ENCODE data around the gene TMEM231.
A peak's percentile ranks its signal among the peaks of the same experiment; 100 is the strongest.
"Not testable (repeated sequence)": the region's sequence is repeated elsewhere in the genome, so short reads cannot be mapped to it uniquely, and the experiment has no call there.

Gene TMEM231

GRCh38 chr16:75529959-75530358, 26.1 kb downstream of the TMEM231 start:
- no peak for DNase-seq

GRCh38 chr16:75529056-75529905, 26.8 kb downstream of the TMEM231 start:
- DNase-seq, result no peak

DNA sequence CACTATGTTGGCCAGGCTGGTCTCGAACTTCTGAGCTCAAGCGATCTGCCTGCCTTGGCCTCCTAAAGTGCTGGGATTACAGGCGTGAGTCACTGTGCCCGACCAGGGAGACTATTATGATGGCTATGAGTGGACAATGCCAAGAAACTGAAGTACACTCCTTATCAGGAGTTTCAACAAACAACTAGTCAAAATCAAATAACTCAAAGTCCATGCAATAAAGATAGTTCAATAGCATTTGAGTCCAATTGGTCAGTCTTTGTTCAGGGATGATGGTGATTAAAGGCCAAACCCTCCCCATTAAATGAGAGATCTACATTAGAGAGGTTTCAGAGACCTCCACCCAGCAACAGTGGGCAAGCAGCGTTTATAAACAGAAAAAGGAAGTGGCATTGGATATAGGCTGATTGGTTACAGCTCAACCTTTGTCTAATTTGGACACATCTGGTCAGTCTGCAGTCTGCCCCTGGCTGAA, 28.2 kb downstream of the TMEM231 start:
- no peak for DNase-seq

GRCh38 chr16:75526032-75526790, 29.8 kb downstream of the TMEM231 start:
- no peak for DNase-seq

DNA sequence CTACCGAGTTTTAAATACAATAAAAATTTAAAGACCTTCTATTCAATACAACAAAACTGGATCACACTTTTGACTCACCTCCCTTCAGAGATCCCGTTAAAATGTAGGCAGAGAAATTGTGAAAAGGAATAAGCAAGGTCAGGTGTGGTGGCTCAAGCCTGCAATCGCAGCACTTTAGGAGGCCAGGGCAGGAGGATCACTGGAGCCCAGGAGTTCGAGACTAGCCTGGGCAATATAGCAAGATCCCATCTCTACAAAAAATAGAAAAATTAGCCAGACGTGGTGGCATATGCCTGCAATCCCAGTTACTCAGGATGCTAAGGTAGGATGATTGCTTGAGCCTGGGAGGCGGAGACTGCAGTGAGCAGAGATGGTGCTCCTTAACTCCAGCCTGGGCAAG, 36.9 kb downstream of the TMEM231 start:
- DNase-seq, result no peak

DNA sequence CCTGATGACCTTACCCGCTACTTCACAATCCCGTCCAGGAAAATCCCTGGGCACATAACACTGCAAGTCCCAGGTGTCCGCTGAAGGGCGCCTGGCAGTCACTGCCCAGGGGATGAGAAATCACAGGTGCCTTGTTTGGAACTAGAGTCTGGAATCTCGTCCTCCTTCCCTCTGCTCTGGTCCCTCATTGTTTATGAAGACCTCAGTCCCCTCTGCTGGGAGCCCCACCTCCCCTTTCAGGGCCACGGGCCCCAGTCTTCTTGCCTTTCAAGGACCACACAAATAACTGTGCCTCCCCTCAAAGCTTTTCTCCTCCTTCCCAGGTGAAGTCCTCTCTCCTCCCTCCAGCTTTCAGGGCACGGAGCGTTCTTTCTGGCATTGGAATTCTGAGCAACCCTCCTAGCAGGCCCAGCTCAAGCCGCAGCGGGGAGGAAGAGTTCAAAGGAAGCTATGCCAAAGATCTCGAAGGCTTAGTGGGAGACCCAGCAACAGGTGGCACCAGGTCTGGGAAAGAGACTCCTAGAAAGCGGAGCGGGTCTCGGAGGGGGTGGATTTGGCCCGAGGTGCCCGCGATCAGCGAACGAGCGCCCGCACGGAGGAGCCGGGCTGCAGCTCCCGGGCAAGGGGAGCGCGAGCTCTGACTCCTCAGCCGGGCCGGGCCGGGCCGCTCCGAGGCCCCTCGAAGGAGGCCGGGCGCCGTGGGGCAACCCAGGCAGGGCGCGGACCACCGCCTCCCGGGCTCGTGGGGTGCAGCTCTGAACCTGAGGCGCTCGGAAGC, 39.7 kb downstream of the TMEM231 start:
- DNase-seq, result peak; percentile 46

DNA sequence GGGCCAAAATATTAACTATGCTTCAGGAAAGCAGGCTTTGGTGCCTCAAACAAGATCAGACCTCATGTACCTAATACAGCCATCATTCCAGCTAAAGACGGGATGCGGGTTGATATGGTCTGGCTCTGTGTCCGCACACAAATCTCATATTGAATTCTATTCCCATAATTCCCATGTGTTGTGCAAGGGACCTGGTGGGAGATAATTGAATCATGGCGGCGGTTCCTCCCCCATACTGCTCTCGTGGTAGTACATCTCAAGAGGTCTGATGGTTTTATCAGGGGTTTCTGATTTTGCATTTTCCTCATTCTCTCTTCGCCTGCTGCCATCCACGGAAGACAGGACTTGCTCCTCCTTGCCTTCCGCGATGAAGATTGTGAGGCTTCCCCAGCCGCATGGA, 41.8 kb downstream of the TMEM231 start:
- DNase-seq, result no peak

DNA sequence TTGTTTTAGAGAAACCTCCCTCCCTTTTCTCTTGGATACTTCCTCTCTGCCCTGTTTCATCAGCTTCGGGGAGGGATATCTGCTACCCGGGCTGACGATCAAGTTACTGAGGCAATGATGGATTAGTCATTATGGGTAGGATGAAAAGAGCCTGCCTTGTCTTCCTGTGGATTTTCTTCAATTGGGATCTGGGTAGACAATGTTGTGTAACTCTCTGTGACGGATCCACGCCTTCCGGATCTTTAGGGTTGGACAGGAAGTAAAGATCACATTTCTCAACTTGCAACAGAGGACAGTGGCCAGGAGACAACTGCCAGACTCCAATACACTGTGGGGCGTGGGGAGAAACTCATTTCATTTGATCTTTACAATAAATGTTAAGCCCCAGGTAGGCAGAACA, 49.5 kb downstream of the TMEM231 start:
- no peak for DNase-seq

DNA sequence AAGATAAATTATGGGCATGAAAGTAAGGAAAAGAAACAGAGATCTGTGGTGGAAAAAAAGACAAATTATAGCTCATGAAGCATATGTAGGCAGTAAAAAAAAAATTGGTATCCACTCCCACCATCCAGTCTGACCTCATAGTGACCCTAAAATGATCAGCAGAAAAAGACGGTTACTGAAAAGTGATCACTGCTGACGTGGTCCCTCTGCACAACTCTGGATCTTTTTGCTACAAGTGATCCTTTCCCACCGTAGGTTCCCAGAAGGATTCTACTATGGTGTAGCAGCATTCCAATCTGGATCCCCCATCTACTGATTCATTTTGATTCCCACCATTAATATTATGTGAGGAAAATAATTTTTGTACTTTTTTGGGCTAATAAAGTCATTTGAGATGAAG, 49.9 kb downstream of the TMEM231 start:
- no peak for DNase-seq

- DNase-seq, result no peak
Measured at GRCh38 chr16:75503801-75504200, 52.3 kb downstream of the TMEM231 start.

DNA sequence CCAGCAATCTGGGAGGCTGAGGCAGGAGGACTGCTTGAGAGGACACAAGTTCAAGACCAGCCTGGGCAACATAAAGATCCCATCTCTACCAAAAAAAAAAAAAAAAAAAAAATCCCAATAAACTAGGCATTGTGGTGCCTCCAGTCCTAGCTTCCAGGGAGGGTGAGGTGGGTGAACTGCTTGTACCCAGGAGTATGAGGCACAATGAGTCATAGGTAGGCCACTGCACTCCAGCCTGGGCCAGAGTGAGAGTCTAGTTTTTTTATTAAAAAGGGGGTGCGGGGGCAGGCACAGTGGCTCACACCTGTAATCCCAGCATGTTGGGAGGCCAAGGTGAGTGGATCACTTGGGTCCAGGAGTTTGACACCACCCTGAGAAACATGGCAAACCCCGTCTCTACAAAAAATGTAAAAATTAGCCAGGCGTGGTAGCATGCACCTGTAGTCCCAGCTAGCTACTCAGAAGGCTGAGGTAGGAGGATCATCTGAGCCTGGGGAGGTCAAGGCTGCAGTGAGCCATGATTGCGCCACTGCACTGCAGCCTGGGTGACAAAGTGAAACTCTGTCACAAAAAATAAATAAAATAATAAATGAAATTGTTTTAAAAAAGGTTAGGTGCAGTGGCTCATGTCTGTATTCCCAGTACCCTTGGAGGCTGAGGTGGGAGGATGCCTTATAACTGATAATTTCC, 53.0 kb downstream of the TMEM231 start:
- no peak for DNase-seq

- not testable (repeated sequence) for DNase-seq
Measured at GRCh38 chr16:75501820-75502219, 54.2 kb downstream of the TMEM231 start.

- DNase-seq, result no peak
Measured at GRCh38 chr16:75501359-75501758, 54.7 kb downstream of the TMEM231 start.

DNA sequence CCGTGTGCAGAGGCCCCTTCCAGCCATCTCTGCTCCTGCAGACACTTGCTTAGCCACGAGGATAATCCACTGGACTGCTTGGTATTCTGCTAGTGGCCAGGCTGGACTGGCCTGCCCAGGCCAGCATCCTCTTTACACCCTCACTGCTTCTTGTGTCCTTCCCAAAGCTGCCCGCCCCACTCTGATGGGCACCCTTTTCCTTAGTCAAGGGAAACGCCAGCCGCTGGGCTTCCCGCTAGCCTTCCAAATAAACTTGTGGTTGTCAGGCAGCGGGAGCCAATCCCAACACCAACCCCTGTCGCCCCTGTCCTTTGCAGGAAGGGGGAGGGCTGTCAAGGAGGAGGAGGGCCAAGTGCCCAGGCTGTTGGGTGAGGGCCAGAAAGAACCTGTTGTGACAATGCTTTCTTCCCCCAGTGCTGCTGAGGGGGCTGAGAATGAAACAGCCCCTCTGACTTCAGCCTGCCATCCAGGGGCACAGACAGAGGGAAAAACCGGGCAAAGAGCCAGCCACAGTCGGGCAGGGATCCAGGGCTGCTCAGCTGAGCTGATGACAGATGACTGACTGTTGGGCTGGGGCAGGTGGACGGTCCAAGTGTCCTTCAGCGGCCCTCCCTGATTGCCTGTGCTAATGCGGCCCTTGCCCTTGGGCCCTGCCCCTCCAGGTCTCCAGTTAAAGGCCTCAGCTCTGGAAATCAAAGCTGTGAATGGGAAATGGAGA, 57.3 kb downstream of the TMEM231 start:
- not testable (repeated sequence) for DNase-seq

DNA sequence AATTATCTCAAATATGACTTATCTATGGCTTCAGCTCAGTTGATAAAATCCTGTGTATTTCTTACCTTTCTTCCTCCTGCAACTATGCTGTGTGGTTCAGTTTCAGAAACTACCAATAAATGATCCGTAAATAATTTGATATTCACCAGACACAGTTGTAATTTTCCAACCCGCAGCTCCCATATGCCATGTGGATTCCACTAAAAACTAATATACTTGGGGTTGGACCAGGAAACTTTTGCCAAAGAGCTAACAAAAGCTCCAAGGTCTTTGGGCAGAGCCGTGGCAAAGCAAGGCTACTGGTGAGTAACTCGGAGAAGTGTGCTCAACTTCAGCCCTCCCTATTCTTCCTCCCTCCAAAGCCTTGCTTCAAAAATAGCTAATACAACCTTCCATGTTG, 58.5 kb downstream of the TMEM231 start:
- DNase-seq, result no peak

DNA sequence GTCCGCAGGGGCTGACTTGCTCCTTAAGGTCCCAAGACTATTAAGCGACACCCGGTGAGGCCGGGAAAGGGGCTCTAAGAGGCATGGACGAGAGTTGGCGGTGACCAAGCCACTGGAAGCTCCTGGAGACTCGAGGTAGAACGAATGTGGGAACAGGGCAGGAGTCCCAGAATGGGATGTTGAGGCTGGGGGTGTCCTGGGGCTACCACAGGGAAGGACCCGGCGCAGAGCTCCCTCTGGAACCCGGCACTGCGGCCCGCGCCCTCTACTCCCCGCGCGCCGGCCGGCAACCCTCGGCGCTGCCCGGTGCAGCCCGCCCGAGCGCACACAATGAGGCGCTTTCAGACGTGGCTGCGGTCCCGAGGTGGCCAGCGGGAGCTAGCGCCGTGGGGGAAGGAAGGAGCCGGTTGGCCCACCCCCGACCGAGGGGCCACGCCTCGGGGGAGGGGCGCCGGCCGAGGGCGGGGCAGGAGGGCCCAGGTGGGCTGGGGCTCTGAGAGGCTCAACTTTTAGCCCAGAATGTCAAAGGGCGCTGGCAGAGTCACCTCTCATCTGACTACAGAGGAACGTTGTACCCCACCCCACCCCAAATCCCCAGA, 60.9 kb downstream of the TMEM231 start, which contains the start of gene CHST6:
CHST6 (minus strand) TSS at position 366 of the 599 bp plus-strand sequence. CDS start 15,613 bp downstream, outside the sequence.
- DNase-seq, result peak; percentile 35

- DNase-seq, result no peak
Measured at GRCh38 chr16:75494661-75495075, 61.4 kb downstream of the TMEM231 start.

DNA sequence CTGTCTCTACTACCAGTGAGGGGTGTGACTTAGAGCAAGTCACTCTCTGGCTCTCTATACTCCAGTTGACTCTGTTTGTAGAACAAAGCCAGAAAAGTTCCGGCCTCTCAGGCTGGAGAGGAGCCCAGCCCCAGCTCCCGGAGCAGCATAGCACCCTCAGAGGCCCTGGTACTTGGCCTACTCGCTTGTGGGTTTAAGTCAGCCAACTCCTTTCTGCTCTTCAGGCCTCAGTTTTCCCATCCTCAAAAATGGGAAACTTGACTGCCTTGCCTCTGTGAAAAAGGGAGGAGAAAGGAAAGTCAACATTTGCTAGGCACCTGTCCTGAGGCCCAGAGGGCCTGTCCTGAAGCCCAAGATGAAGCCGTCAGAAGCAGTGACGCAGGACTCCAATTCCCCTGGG, 61.9 kb downstream of the TMEM231 start:
- DNase-seq, result no peak

DNA sequence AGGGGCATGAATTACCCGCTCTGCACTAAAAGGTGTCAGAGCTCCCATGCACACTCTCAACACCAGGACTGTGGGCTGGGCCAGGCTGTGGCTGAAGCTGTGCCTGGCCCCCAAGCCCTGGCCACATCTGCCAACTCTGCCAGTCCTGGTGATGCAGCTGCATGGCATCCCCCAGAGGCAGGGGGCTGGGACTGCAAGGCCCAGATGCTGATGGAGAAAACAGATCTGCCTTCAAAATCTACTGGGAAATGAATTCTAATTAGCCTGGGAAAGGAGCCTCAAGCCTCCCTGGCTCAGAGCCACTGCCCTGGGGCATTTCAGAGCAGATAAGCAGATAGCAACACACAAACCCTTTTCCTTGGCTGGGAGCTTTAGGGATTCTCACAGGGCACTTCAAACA, 64.2 kb downstream of the TMEM231 start:
- no peak for DNase-seq

GRCh38 chr16:75488322-75488721, 67.7 kb downstream of the TMEM231 start:
- no peak for DNase-seq
